Trophoblast cell (in vitro differentiated cells and primary cell): ENCODE measurements around the gene EXOSC10.

ENCODE experiments used
- DNase-seq, 2 donors: peaks; one replicate each; pipeline ENCODE4 v3.0.0-alpha.2; 2016
- H2AFZ ChIP-seq: 2 replicates; pipeline ENCODE4 v1.6.1; 2013; ENCODE audit warnings: low read length, moderate library complexity, mild to moderate bottlenecking; ENCODE audit not compliant: insufficient read depth, poor library complexity
- H2AK5ac ChIP-seq: 2 replicates; pipeline ENCODE4 v1.6.1; 2013; ENCODE audit warnings: mild to moderate bottlenecking, low read length
- H2BK120ac ChIP-seq: 2 replicates; pipeline ENCODE4 v1.6.1; 2013; ENCODE audit warnings: low read length, mild to moderate bottlenecking, moderate library complexity; ENCODE audit not compliant: insufficient read depth, poor library complexity
- H2BK12ac ChIP-seq: 2 replicates; pipeline ENCODE4 v1.6.1; 2013; ENCODE audit warnings: mild to moderate bottlenecking, low read length, moderate library complexity
- H2BK5ac ChIP-seq: 2 replicates; pipeline ENCODE4 v1.6.1; 2013; ENCODE audit warnings: low read length, low read depth, moderate library complexity, mild to moderate bottlenecking; ENCODE audit not compliant: poor library complexity
- H3K14ac ChIP-seq: 2 replicates; pipeline ENCODE4 v1.6.1; 2013; ENCODE audit warnings: mild to moderate bottlenecking, low read length
- H3K18ac ChIP-seq: 2 replicates; pipeline ENCODE4 v1.6.1; 2013; ENCODE audit warnings: mild to moderate bottlenecking, low read length
- H3K23ac ChIP-seq: 2 replicates; pipeline ENCODE4 v1.6.1; 2013; ENCODE audit warnings: low read length
- H3K27ac ChIP-seq: 2 replicates; pipeline ENCODE4 v1.5.1; 2013; ENCODE audit warnings: low read depth, mild to moderate bottlenecking, inconsistent platforms, low read length, moderate library complexity
- H3K27me3 ChIP-seq: 2 replicates; pipeline ENCODE4 v1.6.1; 2013; ENCODE audit warnings: inconsistent platforms, mild to moderate bottlenecking, low read length, moderate library complexity; ENCODE audit not compliant: insufficient read depth
- H3K36me3 ChIP-seq, 2 experiments: 1 replicate in 1 of 2; 2 replicates in 1 of 2; pipeline ENCODE4 v1.6.1; 2013; ENCODE audit warnings: low read length in 2 of 2, mild to moderate bottlenecking in 2 of 2, moderate library complexity in 1 of 2; ENCODE audit not compliant: insufficient read depth in 2 of 2, control insufficient read depth in 1 of 2
- H3K4ac ChIP-seq: 2 replicates; pipeline ENCODE4 v1.6.1; 2013; ENCODE audit warnings: low read depth, mild to moderate bottlenecking, low read length, moderate library complexity
- H3K4me1 ChIP-seq, 2 experiments: 1 replicate in 1 of 2; 2 replicates in 1 of 2; pipeline ENCODE4 v1.6.1; 2013; ENCODE audit warnings: low read length in 2 of 2, mild to moderate bottlenecking in 2 of 2, moderate library complexity in 1 of 2; ENCODE audit not compliant: insufficient read depth in 2 of 2, control insufficient read depth in 1 of 2
- H3K4me2 ChIP-seq: 2 replicates; pipeline ENCODE4 v1.6.1; 2013; ENCODE audit warnings: inconsistent platforms, mild to moderate bottlenecking, low read length, moderate library complexity
- H3K4me3 ChIP-seq: 2 replicates; pipeline ENCODE4 v1.5.1; 2013; ENCODE audit warnings: mild to moderate bottlenecking, low read depth, low read length, inconsistent platforms
- H3K79me1 ChIP-seq: one replicate; pipeline ENCODE4 v1.6.1; 2013; ENCODE audit warnings: low read length
- H3K79me2 ChIP-seq: 2 replicates; pipeline ENCODE4 v1.6.1; 2013; ENCODE audit warnings: low read length, mild to moderate bottlenecking; ENCODE audit not compliant: control insufficient read depth, insufficient read depth, poor library complexity
- H3K9ac ChIP-seq: 2 replicates; pipeline ENCODE4 v1.6.1; 2013; ENCODE audit warnings: mild to moderate bottlenecking, low read length
- H3K9me3 ChIP-seq: 2 replicates; pipeline ENCODE4 v1.6.1; 2013; ENCODE audit warnings: low read depth, mild to moderate bottlenecking, control low read depth, inconsistent platforms, low read length; ENCODE audit not compliant: insufficient read depth
- H4K12ac ChIP-seq: 2 replicates; pipeline ENCODE4 v1.6.1; 2013; ENCODE audit warnings: low read depth, mild to moderate bottlenecking, low read length, moderate library complexity
- H4K8ac ChIP-seq: 2 replicates; pipeline ENCODE4 v1.6.1; 2013; ENCODE audit warnings: low read depth, mild to moderate bottlenecking, low read length, moderate library complexity
- H4K91ac ChIP-seq: one replicate; pipeline ENCODE4 v1.6.1; 2013; ENCODE audit warnings: low read depth, mild to moderate bottlenecking, low read length, moderate library complexity
- WGBS: extraction: QIAGEN DNeasy Blood & Tissue Kit; methylation state at CpG from one replicate; pipeline ENCODE4 v1.1.7; 2013; ENCODE audit warnings: missing lambda C conversion rate; ENCODE audit not compliant: insufficient read length, insufficient coverage; ENCODE audit errors: extremely low coverage; 5-methylcytosine and 5-hydroxymethylcytosine counted together

The EXOSC10 gene

DNA sequence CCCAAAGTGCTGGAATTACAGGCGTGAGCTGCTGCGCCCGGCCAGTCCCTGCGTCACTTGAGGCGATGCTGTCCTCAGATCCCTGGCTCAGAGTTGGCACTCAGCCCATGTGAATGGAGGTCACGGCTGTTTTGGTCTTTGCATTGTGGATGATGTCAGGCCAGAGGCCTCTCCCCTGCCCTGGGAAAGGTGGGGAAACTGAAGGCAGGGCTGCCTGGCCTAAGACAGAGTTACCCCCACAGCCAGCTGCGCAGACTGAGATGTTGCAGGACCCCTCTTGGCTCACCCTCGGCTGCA is 53.5 kb downstream of the EXOSC10 start:
- Histone ChIP-seq H4K8ac (no peak overlapping the region), H2BK12ac (no peak overlapping the region), H3K9me3 (peaks cover 3% of the 10 kb centered on the region), H3K4me1 (no peaks in the 10 kb centered on the region), H3K4ac (no peak overlapping the region), H3K27ac (no peak overlapping the region), H3K79me1 (no peaks in the 10 kb centered on the region), H2BK5ac (no peak overlapping the region), H3K14ac (no peak overlapping the region), H3K79me2 (no peaks in the 10 kb centered on the region), H3K9ac (no peak overlapping the region), H3K23ac (no peak overlapping the region), H2BK120ac (no peak overlapping the region), H3K18ac (no peak overlapping the region), H3K4me3 (no peak overlapping the region), H4K91ac (no peak overlapping the region), H3K4me2 (no peak overlapping the region), H4K12ac (no peak overlapping the region), H3K36me3 (no peaks in the 10 kb centered on the region), H2AK5ac (no peak overlapping the region), H2AFZ (no peak overlapping the region), H3K27me3 (no peaks in the 10 kb centered on the region)
- no CpG with 5 or more reads among the region's 8 CpGs for WGBS
- DNase-seq = no peak

DNA sequence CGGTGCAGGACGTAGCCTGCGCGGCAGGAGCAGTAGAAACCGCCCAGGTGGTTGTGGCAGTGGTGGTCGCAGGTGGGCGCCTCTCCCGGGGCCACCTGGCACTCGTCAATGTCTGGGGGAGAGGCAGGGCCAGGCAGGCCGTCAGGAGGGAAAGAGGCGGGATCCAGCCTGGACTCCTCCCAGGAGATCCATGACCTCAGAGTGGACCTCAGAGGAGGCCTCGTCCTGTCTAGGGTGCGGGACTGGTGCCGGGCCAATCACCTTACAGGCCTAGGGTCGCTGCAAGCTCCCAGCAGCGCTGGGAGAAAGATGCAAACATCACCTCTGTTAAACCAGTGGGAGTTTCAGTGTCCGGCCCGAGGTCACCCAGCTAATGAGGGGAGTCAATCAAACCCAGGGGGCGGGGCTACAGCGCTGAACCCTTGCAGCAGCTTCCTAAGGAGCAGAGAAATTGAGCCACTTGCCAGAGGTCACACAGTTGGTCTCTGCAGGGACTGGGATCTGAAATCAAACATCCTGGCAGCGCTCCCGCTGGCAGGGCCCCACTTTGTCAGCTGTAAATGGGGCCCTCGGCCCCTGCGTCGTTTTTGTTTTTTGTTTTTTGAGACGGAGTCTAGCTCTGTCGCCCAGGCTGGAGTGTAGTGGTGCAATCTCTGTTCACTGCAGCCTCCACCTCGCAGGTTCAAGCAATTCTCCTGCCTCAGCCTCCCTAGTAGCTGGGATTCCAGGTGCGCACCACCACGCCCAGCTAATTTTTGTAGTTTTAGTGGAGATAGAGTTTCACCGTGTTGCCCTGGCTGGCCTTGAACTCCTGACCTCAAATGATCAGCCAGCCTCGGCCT is 54.0 kb downstream of the EXOSC10 start:
- WGBS = no CpG with 5 or more reads among the region's 32 CpGs
- no peak overlapping the region for H2BK5ac ChIP-seq

DNA sequence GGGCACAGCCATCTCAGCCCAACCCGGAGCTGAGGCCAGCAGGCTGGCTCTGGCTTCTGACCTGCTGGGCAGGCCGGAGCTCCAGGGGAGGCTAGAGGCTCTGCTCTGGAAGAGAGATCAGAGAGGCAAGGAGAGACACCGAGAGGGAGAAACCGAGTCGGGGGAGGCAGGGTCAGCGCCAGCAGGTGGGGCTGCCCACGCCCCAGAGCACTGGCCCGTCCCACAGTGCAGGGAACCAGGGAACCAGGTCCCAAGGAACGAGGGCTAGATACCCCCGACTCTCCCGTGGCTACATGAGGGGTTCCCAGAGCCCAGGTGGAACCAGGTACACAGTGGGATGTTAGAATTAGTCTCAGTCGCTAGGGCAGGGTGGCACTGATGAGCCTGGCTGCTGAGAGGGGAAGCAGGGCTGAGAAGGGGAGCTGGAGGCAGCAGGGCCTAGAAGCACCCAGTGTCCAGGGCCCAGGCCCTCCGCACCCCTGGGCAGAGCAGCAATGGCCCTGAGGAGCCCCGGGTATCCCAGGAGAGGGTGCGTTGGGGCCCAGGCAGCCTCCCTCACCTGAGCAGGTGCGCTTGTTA is 54.7 kb downstream of the EXOSC10 start:
- no peak for DNase-seq
- no CpG with 5 or more reads among the region's 16 CpGs for WGBS
- H3K14ac ChIP-seq = no peak overlapping the region

More for the DNA sequence above, 54.0 kb downstream of the EXOSC10 start:
- H3K79me1 ChIP-seq = no peaks in the 10 kb centered on the region
- H2BK12ac ChIP-seq = no peak overlapping the region
- no peak overlapping the region for H3K4me3 ChIP-seq
- no peak overlapping the region for H4K12ac ChIP-seq
- no peaks in the 10 kb centered on the region for H3K36me3 ChIP-seq
- no peak overlapping the region for H3K4me2 ChIP-seq
- H2BK120ac ChIP-seq = no peak overlapping the region
- no peak overlapping the region for H3K23ac ChIP-seq
- H4K8ac ChIP-seq = no peak overlapping the region
- H3K18ac ChIP-seq = no peak overlapping the region
- H3K27ac ChIP-seq = no peak overlapping the region
- no peak overlapping the region for H3K14ac ChIP-seq
- H2AK5ac ChIP-seq = no peak overlapping the region
- no peak overlapping the region for H4K91ac ChIP-seq
- H3K27me3 ChIP-seq = no peaks in the 10 kb centered on the region
- no peaks in the 10 kb centered on the region for H3K79me2 ChIP-seq
- no peak for DNase-seq
- H3K9ac ChIP-seq = no peak overlapping the region
- H3K4me1 ChIP-seq = no peaks in the 10 kb centered on the region
- peaks cover 3% of the 10 kb centered on the region for H3K9me3 ChIP-seq
- no peak overlapping the region for H3K4ac ChIP-seq
- H2AFZ ChIP-seq = no peak overlapping the region

DNA sequence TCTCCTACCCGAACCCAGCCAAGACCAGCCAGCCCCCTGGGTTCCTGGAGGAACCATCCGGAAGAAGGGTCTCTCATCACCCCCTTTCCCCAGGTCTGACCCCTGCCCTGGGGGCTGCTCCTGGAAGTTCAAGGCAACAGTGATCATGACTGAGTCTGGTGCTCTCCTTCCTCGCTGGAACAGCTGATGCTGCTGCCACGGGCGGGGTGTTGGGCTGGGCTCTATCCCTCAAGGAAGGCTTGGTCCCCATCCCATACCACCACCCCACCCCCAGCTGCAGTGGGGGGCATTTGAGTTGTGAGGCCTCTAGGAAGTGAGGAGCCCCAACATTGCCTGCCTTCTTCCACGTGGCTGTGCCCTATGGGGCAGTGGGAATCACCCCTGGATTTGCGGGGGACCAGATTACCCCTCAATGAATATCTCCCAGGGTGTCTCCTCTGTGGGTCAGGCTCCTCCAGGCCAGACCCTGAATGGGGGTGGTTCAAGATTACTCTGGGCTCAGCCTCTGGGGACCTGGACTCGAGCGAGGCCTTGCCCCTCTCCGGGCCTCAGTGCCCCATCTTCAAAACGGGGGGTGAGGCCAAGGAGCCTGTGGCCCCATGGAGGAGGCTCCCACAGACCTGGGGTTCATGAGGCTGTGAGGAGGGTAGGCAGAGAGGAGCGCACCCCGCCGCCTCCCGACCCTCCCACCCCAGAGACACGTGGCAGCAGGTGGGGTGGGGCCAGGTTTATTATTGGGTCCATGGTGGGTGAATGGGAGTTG is 55.4 kb downstream of the EXOSC10 start:
- WGBS = no CpG with 5 or more reads among the region's 16 CpGs
- DNase-seq = no peak
- no peak overlapping the region for H3K14ac ChIP-seq

More for the DNA sequence above, 54.7 kb downstream of the EXOSC10 start:
- Histone ChIP-seq H3K79me2 (no peaks in the 10 kb centered on the region), H2BK5ac (no peak overlapping the region), H2AK5ac (no peak overlapping the region), H2AFZ (no peak overlapping the region), H3K36me3 (no peaks in the 10 kb centered on the region), H3K79me1 (no peaks in the 10 kb centered on the region), H3K9ac (no peak overlapping the region), H4K91ac (no peak overlapping the region), H3K4me2 (no peak overlapping the region), H3K4me3 (no peak overlapping the region), H3K9me3 (peaks cover 3% of the 10 kb centered on the region), H2BK12ac (no peak overlapping the region), H3K27ac (no peak overlapping the region), H3K23ac (no peak overlapping the region), H4K12ac (no peak overlapping the region), H3K4ac (no peak overlapping the region), H3K27me3 (no peaks in the 10 kb centered on the region), H4K8ac (no peak overlapping the region), H3K4me1 (no peaks in the 10 kb centered on the region), H3K18ac (no peak overlapping the region), H2BK120ac (no peak overlapping the region)

More for the DNA sequence above, 55.4 kb downstream of the EXOSC10 start:
- Histone ChIP-seq H3K27ac (no peak overlapping the region), H2AK5ac (no peak overlapping the region), H3K9ac (no peak overlapping the region), H3K4me2 (no peak overlapping the region), H2BK120ac (no peak overlapping the region), H4K8ac (no peak overlapping the region), H2BK12ac (no peak overlapping the region), H3K27me3 (no peaks in the 10 kb centered on the region), H3K4me3 (no peak overlapping the region), H3K4ac (no peak overlapping the region), H3K4me1 (no peaks in the 10 kb centered on the region), H2AFZ (no peak overlapping the region), H3K23ac (no peak overlapping the region), H4K91ac (no peak overlapping the region), H4K12ac (no peak overlapping the region), H3K9me3 (peaks cover 3% of the 10 kb centered on the region), H3K36me3 (no peaks in the 10 kb centered on the region), H2BK5ac (no peak overlapping the region), H3K79me2 (no peaks in the 10 kb centered on the region), H3K79me1 (no peaks in the 10 kb centered on the region), H3K18ac (no peak overlapping the region)
